ENCODE results near the gene ZNF563. TPM values are rescaled to one million over a fixed set of nuclear protein-coding genes. Genes with fewer than 3 reads are reported as not detected.

ZNF563 gene
- total and polyA plus RNA-seq, 10 of the 15 experiments (the other 5 are each of a cell fraction or from before 2014, with no cell fraction given): 1.7 to 6.4 (median 2.8) TPM

GRCh38 chr19:12365236-12366162 is 32.1 kb upstream of the ZNF563 start, which contains the start of gene ZNF442 (continued):
- TF ChIP-seq IKZF2 (IDR thresholded peaks at IDR 0.05) (peak; percentile 68 to 77), NR2C2 (IDR thresholded peaks at IDR 0.05; ENCODE audit: borderline replicate concordance, control insufficient read depth, insufficient read length, low read depth) (no peak), EP300 (IDR thresholded peaks at IDR 0.05; ENCODE audit: borderline replicate concordance in 1 of 2, control insufficient read depth in 1 of 2, low read depth in 2 of 2, low read length in 2 of 2) (no peak), PKNOX1 (IDR thresholded peaks at IDR 0.05) (peak; percentile 98), RBBP5 (conservative IDR thresholded peaks at IDR 0.05) (no peak), ZNF274 (IDR thresholded peaks at IDR 0.05; ENCODE audit: insufficient read depth, insufficient read length) (no peak), NFYB (IDR thresholded peaks at IDR 0.05; ENCODE audit: insufficient read depth, low read depth, low read length) (peak; percentile 88), SP1 (IDR thresholded peaks at IDR 0.05; ENCODE audit: low read depth, low read length) (peak; percentile 58)

Measured in GM12878 (cell line).